Measurements from ENCODE around the gene DST. TPM values are rescaled to one million over a fixed set of nuclear protein-coding genes. Genes with fewer than 3 reads are reported as not detected.
"Not testable (repeated sequence)": the region's sequence is repeated elsewhere in the genome, so short reads cannot be mapped to it uniquely, and the experiment has no call there.

DST gene
- total RNA-seq, 1 donor from 2014 or later = 259 TPM

GRCh38 chr6:56497691-56498090, 145.0 kb downstream of the DST start:
- no peaks in the 10 kb centered on the region for H3K9me3 Mint-ChIP-seq
- Histone ChIP-seq H4K20me1 (ENCODE audit: low read depth) (no peaks in the 10 kb centered on the region), H3K9ac (no peak overlapping the region), H3K4me2 (no peak overlapping the region), H3K27me3 (no peaks in the 10 kb centered on the region), H3K9me3 (ENCODE audit: low read depth) (no peaks in the 10 kb centered on the region), H3K79me2 (ENCODE audit: low read depth) (no peaks in the 10 kb centered on the region), H3F3A (ENCODE audit: low read depth) (no peaks in the 10 kb centered on the region), H3K36me3 (peaks cover 29% of the 10 kb centered on the region), H3K4me1 (no peaks in the 10 kb centered on the region), H3K4me3 (no peak overlapping the region), H2AFZ (replicated peaks) (no peak overlapping the region), H3K27ac (no peak overlapping the region)
- H3K4me1 Mint-ChIP-seq = no peaks in the 10 kb centered on the region
- H3K27ac Mint-ChIP-seq = no peak overlapping the region
- no peaks in the 10 kb centered on the region for H3K27me3 Mint-ChIP-seq (ENCODE audit: insufficient read depth, low read depth)
- no peak overlapping the region for H3K4me3 Mint-ChIP-seq
- no peak for DNase-seq (ENCODE audit: low spot score)
- peaks cover 13% of the 10 kb centered on the region for H3K36me3 Mint-ChIP-seq
- TF ChIP-seq EZH2 (IDR thresholded peaks at IDR 0.05) = no peak

GRCh38 chr6:56497240-56497639, 145.4 kb downstream of the DST start:
- H2AFZ ChIP-seq (replicated peaks) = no peak overlapping the region
- no peak overlapping the region for H3K27ac ChIP-seq
- Mint-ChIP-seq H3K4me3 (no peak overlapping the region), H3K9me3 (no peaks in the 10 kb centered on the region), H3K27me3 (ENCODE audit: insufficient read depth, low read depth) (no peaks in the 10 kb centered on the region), H3K36me3 (peaks cover 15% of the 10 kb centered on the region), H3K4me1 (no peaks in the 10 kb centered on the region), H3K27ac (no peak overlapping the region)
- no peak overlapping the region for H3K4me3 ChIP-seq
- H3K4me2 ChIP-seq = no peak overlapping the region
- no peaks in the 10 kb centered on the region for H3K9me3 ChIP-seq (ENCODE audit: low read depth)
- no peak for DNase-seq (ENCODE audit: low spot score)
- H3K36me3 ChIP-seq = peaks cover 29% of the 10 kb centered on the region
- H3K79me2 ChIP-seq (ENCODE audit: low read depth) = no peaks in the 10 kb centered on the region
- no peaks in the 10 kb centered on the region for H4K20me1 ChIP-seq (ENCODE audit: low read depth)
- TF ChIP-seq EZH2phosphoT487 (IDR thresholded peaks at IDR 0.05) (no peak), CTCF (IDR thresholded peaks at IDR 0.05) (no peak), EZH2 (IDR thresholded peaks at IDR 0.05) (no peak)
- H3K4me1 ChIP-seq = no peaks in the 10 kb centered on the region
- no peaks in the 10 kb centered on the region for H3F3A ChIP-seq (ENCODE audit: low read depth)
- H3K27me3 ChIP-seq = no peaks in the 10 kb centered on the region
- no peak overlapping the region for H3K9ac ChIP-seq

GRCh38 chr6:56496650-56497049, 146.0 kb downstream of the DST start:
- H3K27me3 ChIP-seq; H3F3A ChIP-seq (ENCODE audit: low read depth); H3K4me3 Mint-ChIP-seq; H3K4me1 Mint-ChIP-seq; H3K4me3 ChIP-seq; DNase-seq (ENCODE audit: low spot score); H3K9ac ChIP-seq; H3K79me2 ChIP-seq (ENCODE audit: low read depth); H2AFZ ChIP-seq (replicated peaks); H3K4me2 ChIP-seq; H4K20me1 ChIP-seq (ENCODE audit: low read depth); H3K27ac ChIP-seq; H3K9me3 ChIP-seq (ENCODE audit: low read depth); H3K27me3 Mint-ChIP-seq (ENCODE audit: insufficient read depth, low read depth); H3K4me1 ChIP-seq; H3K9me3 Mint-ChIP-seq; H3K27ac Mint-ChIP-seq: not testable (repeated sequence)
- H3K36me3 Mint-ChIP-seq = peaks cover 21% of the 10 kb centered on the region
- peaks cover 25% of the 10 kb centered on the region for H3K36me3 ChIP-seq

- peaks cover 6% of the 10 kb centered on the region for H3K4me1 Mint-ChIP-seq
- no peak overlapping the region for H3K27ac Mint-ChIP-seq
- no peak overlapping the region for H3K4me2 ChIP-seq
- no peaks in the 10 kb centered on the region for H3K79me2 ChIP-seq (ENCODE audit: low read depth)
- no peak overlapping the region for H3K27ac ChIP-seq
- no peak for TF ChIP-seq EZH2phosphoT487 (IDR thresholded peaks at IDR 0.05)
- no peak for TF ChIP-seq CTCF (IDR thresholded peaks at IDR 0.05)
- TF ChIP-seq EZH2 (IDR thresholded peaks at IDR 0.05) = no peak
- no peaks in the 10 kb centered on the region for H4K20me1 ChIP-seq (ENCODE audit: low read depth)
- H3K27me3 ChIP-seq = no peaks in the 10 kb centered on the region
- H3F3A ChIP-seq (ENCODE audit: low read depth) = no peaks in the 10 kb centered on the region
- H3K27me3 Mint-ChIP-seq (ENCODE audit: insufficient read depth, low read depth) = no peaks in the 10 kb centered on the region
- DNase-seq (ENCODE audit: low spot score) = no peak
- no peaks in the 10 kb centered on the region for H3K4me1 ChIP-seq
- no peak overlapping the region for H3K4me3 Mint-ChIP-seq
- peaks cover 23% of the 10 kb centered on the region for H3K36me3 Mint-ChIP-seq
- H3K9me3 ChIP-seq (ENCODE audit: low read depth) = no peaks in the 10 kb centered on the region
- H3K4me3 ChIP-seq = no peak overlapping the region
- no peak overlapping the region for H2AFZ ChIP-seq (replicated peaks)
- peaks cover 18% of the 10 kb centered on the region for H3K36me3 ChIP-seq
- H3K9ac ChIP-seq = no peak overlapping the region
- H3K9me3 Mint-ChIP-seq = no peaks in the 10 kb centered on the region
Observed at GRCh38 chr6:56495654-56496053, 147.0 kb downstream of the DST start.
